ENCODE results near the gene DYTN. TPM values are rescaled to one million over a fixed set of nuclear protein-coding genes. Genes with fewer than 3 reads are reported as not detected.

Gene DYTN
- total RNA-seq, 1 donor from 2014 or later: not detected

DNA sequence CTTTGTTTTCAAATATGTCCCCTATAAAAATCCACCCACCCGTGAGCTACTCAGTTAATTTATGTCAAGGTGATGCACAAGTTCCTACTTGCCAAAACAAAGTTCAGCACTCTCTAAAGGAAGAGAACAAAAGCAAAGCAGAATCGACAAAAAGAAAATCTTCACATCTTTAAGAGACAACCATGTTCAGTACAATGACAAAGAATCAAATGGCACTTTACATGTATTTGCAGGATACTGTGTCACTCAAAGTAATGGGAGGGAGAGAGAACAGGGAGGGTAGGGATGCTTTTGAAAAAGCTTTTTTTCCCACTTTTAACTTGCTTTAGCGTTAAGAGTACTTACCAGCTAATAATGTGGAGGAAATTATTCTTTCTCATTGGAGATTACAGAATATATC lies 115.0 kb downstream of the DYTN start:
- DNase-seq (ENCODE audit: low read depth, low spot score): no peak
- no peak overlapping the region for H3K27ac Mint-ChIP-seq (ENCODE audit: unreplicated experiment)
- H3K9me3 Mint-ChIP-seq: no peaks in the 10 kb centered on the region
- peaks cover 9% of the 10 kb centered on the region for H3K4me1 Mint-ChIP-seq
- TF ChIP-seq, protein P1, sequence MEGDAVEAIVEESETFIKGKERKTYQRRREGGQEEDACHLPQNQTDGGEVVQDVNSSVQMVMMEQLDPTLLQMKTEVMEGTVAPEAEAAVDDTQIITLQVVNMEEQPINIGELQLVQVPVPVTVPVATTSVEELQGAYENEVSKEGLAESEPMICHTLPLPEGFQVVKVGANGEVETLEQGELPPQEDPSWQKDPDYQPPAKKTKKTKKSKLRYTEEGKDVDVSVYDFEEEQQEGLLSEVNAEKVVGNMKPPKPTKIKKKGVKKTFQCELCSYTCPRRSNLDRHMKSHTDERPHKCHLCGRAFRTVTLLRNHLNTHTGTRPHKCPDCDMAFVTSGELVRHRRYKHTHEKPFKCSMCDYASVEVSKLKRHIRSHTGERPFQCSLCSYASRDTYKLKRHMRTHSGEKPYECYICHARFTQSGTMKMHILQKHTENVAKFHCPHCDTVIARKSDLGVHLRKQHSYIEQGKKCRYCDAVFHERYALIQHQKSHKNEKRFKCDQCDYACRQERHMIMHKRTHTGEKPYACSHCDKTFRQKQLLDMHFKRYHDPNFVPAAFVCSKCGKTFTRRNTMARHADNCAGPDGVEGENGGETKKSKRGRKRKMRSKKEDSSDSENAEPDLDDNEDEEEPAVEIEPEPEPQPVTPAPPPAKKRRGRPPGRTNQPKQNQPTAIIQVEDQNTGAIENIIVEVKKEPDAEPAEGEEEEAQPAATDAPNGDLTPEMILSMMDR (conservative IDR thresholded peaks at IDR 0.05): no peak
- H3K27me3 Mint-ChIP-seq (ENCODE audit: low read depth): no peaks in the 10 kb centered on the region
- no peak overlapping the region for H3K4me3 Mint-ChIP-seq
- H3K36me3 Mint-ChIP-seq (ENCODE audit: low read depth): no peaks in the 10 kb centered on the region

Other genes starting within 250 kb of the DYTN start
- gene FAM237A, start 75.9 kb downstream of the DYTN start, total RNA-seq: not detected in 2 replicates
- gene MDH1B, start 46.9 kb upstream of the DYTN start, total RNA-seq: 2.0 and 4.6 TPM in 2 replicates
- gene FASTKD2, start 47.2 kb upstream of the DYTN start, total RNA-seq: 26.3 and 27.5 TPM in 2 replicates
- gene CPO, start 221.1 kb upstream of the DYTN start, total RNA-seq: 0.25 and 0.47 TPM in 2 replicates